ENCODE measurements around the gene N4BP2. TPM values are rescaled to one million over a fixed set of nuclear protein-coding genes. Genes with fewer than 3 reads are reported as not detected.
"Not testable (repeated sequence)": the region's sequence is repeated elsewhere in the genome, so short reads cannot be mapped to it uniquely, and the experiment has no call there.

Gene N4BP2
- 10 to 100 TPM in 1 of 2 donors, 1 to 10 TPM in 1; 9.4 to 33.6 TPM for total RNA-seq
- polyA plus RNA-seq, result 1 to 10 TPM; 1.8 to 2.4 TPM
- long read RNA-seq, donor 1, result 0 reads
- long read RNA-seq, donor 2, result 0 reads
- long read RNA-seq, donor 3, result 0 reads
- long read RNA-seq, donor 4, partial matches to known transcripts, result 0 of 1 reads
- long read RNA-seq, donor 4, other reads (novel, unspliced or antisense), result 0 of 1 reads
- long read RNA-seq, donor 5, result 0 reads

DNA sequence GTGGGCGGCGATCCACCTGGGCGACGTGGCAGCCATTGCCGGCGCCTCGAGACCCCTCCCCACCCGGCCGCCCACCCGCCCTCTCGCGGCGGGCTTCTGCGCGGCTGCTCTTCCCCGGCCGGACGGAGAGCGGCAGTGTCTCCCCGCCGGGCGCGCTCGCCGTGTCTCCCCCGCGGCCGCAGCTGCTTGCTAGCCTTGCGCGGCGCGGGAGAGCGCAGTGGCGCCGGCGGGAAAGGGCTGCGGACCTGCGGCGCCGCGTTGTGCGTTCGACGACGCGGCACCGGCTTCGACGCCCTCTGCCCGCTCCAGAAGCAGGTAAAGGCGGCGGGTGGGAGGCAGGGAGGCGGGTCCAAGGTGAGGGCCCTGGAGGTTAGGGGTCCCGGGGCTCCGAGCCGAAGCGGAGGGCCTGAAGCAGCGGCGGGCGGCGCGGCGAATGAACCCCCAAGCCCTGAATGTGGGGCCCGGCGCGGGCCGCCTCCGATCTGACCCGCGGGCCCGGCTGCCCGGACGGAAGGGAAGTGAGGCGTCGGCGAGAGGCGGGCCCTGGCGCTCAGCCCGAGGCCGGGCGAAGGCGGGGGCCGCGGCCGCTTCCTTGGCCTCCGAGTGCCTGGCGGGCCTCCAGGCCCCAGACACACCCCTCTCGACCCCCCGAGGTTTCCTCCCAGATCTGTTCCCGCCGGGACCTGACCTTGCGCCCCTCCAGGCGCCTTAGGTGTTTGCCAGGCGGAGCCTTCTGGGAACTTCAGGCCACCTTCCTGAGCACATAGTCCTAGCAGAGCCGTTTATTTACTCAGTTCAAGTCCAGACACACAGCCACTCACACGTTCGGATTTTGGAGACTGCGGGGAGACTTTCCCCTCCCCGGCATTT is at the start of gene N4BP2:
TSS of gene N4BP2 (plus strand) at position 135 of the 870 bp plus-strand sequence. CDS start 40,491 bp downstream, outside the sequence.
- peaks cover 0 to 25% (median 7%) of the 10 kb centered on the region in 5 donors for H3K4me1 ChIP-seq (ENCODE audit: control insufficient read depth in 5 of 5, insufficient read depth in 5 of 5, low read length in 5 of 5)
- H3K9me3 ChIP-seq (ENCODE audit: control insufficient read depth in 4 of 4, insufficient read depth in 3 of 4, low read length in 3 of 4), result no peaks in the 10 kb centered on the region
- peaks cover 0 to 4% (median 0%) of the 10 kb centered on the region in 4 donors for H3K36me3 ChIP-seq (ENCODE audit: control insufficient read depth in 4 of 4, insufficient read depth in 4 of 4, low read length in 4 of 4)
- peak within 1 kb of the TSS; percentile 100 for H3K27ac ChIP-seq (ENCODE audit: low read depth in 1 of 2, low read length in 1 of 2)
- H3K27me3 ChIP-seq (ENCODE audit: control insufficient read depth in 3 of 3, insufficient read depth in 3 of 3, low read length in 2 of 3), result no peaks in the 10 kb centered on the region
- DNase-seq (peak; percentile 93 to 95 (median 94)), ATAC-seq (ENCODE audit: insufficient read depth, low FRiP score) (peak; percentile 75)
- H3K4me3 ChIP-seq, result peak within 1 kb of the TSS; percentile 95
- TF ChIP-seq, protein P1, sequence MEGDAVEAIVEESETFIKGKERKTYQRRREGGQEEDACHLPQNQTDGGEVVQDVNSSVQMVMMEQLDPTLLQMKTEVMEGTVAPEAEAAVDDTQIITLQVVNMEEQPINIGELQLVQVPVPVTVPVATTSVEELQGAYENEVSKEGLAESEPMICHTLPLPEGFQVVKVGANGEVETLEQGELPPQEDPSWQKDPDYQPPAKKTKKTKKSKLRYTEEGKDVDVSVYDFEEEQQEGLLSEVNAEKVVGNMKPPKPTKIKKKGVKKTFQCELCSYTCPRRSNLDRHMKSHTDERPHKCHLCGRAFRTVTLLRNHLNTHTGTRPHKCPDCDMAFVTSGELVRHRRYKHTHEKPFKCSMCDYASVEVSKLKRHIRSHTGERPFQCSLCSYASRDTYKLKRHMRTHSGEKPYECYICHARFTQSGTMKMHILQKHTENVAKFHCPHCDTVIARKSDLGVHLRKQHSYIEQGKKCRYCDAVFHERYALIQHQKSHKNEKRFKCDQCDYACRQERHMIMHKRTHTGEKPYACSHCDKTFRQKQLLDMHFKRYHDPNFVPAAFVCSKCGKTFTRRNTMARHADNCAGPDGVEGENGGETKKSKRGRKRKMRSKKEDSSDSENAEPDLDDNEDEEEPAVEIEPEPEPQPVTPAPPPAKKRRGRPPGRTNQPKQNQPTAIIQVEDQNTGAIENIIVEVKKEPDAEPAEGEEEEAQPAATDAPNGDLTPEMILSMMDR (IDR thresholded peaks at IDR 0.05; ENCODE audit: control extremely low read depth, extremely low read depth), result peak; percentile 72
- 0 to 1% methylated on average over 73 to 99 of the region's 99 CpGs for WGBS, 2 donors
- H3K9ac ChIP-seq (ENCODE audit: insufficient read depth in 1 of 2, low read length in 2 of 2), result peak within 1 kb of the TSS; percentile 97

- ATAC-seq (ENCODE audit: insufficient read depth, low FRiP score), result no peak
Measured at GRCh38 chr4:40016007-40016406, 40.6 kb upstream of the N4BP2 start.

GRCh38 chr4:40020221-40020620 is 36.4 kb upstream of the N4BP2 start:
- no peak for DNase-seq
- Histone ChIP-seq H3K9me3 (ENCODE audit: control insufficient read depth in 4 of 4, insufficient read depth in 3 of 4, low read length in 3 of 4) (no peaks in the 10 kb centered on the region), H3K4me1 (ENCODE audit: control insufficient read depth in 5 of 5, insufficient read depth in 5 of 5, low read length in 5 of 5) (no peaks in the 10 kb centered on the region), H3K36me3 (ENCODE audit: control insufficient read depth in 4 of 4, insufficient read depth in 4 of 4, low read length in 4 of 4) (no peaks in the 10 kb centered on the region), H3K27me3 (ENCODE audit: control insufficient read depth in 3 of 3, insufficient read depth in 3 of 3, low read length in 2 of 3) (no peaks in the 10 kb centered on the region), H3K9ac (ENCODE audit: insufficient read depth in 1 of 2, low read length in 2 of 2) (no peak overlapping the region), H3K4me3 (no peak overlapping the region), H3K27ac (ENCODE audit: low read depth in 1 of 2, low read length in 1 of 2) (no peak overlapping the region)
- TF ChIP-seq, protein P1 (IDR thresholded peaks at IDR 0.05; ENCODE audit: control extremely low read depth, extremely low read depth), result no peak
- WGBS, 2 donors, result 89 to 96% methylated on average over 15 of the region's 15 CpGs
- ATAC-seq (ENCODE audit: insufficient read depth, low FRiP score), result no peak

More at GRCh38 chr4:40016007-40016406, 40.6 kb upstream of the N4BP2 start:
- H3K9ac ChIP-seq (ENCODE audit: insufficient read depth in 1 of 2, low read length in 2 of 2), result no peak overlapping the region
- no peak overlapping the region for H3K4me3 ChIP-seq
- 91 to 93% methylated on average over 2 of the region's 2 CpGs for WGBS, 2 donors
- no peak for DNase-seq
- no peaks in the 10 kb centered on the region for H3K27me3 ChIP-seq (ENCODE audit: control insufficient read depth in 3 of 3, insufficient read depth in 3 of 3, low read length in 2 of 3)
- H3K27ac ChIP-seq (ENCODE audit: low read depth in 1 of 2, low read length in 1 of 2), result no peak overlapping the region
- H3K36me3 ChIP-seq (ENCODE audit: control insufficient read depth in 4 of 4, insufficient read depth in 4 of 4, low read length in 4 of 4), result no peaks in the 10 kb centered on the region
- H3K4me1 ChIP-seq (ENCODE audit: control insufficient read depth in 5 of 5, insufficient read depth in 5 of 5, low read length in 5 of 5), result no peaks in the 10 kb centered on the region
- no peaks in the 10 kb centered on the region for H3K9me3 ChIP-seq (ENCODE audit: control insufficient read depth in 4 of 4, insufficient read depth in 3 of 4, low read length in 3 of 4)
- TF ChIP-seq, protein P1 (IDR thresholded peaks at IDR 0.05; ENCODE audit: control extremely low read depth, extremely low read depth), result no peak

- not testable (repeated sequence) for H3K27me3 ChIP-seq (ENCODE audit: control insufficient read depth in 3 of 3, insufficient read depth in 3 of 3, low read length in 2 of 3); H3K9me3 ChIP-seq (ENCODE audit: control insufficient read depth in 4 of 4, insufficient read depth in 3 of 4, low read length in 3 of 4); H3K9ac ChIP-seq (ENCODE audit: insufficient read depth in 1 of 2, low read length in 2 of 2); H3K36me3 ChIP-seq (ENCODE audit: control insufficient read depth in 4 of 4, insufficient read depth in 4 of 4, low read length in 4 of 4); ATAC-seq (ENCODE audit: insufficient read depth, low FRiP score); H3K27ac ChIP-seq (ENCODE audit: low read depth in 1 of 2, low read length in 1 of 2); H3K4me3 ChIP-seq; H3K4me1 ChIP-seq (ENCODE audit: control insufficient read depth in 5 of 5, insufficient read depth in 5 of 5, low read length in 5 of 5); DNase-seq
- WGBS, 2 donors, result 91 to 97% methylated on average over 7 of the region's 7 CpGs
Measured at GRCh38 chr4:40021116-40021515, 35.5 kb upstream of the N4BP2 start.

DNA sequence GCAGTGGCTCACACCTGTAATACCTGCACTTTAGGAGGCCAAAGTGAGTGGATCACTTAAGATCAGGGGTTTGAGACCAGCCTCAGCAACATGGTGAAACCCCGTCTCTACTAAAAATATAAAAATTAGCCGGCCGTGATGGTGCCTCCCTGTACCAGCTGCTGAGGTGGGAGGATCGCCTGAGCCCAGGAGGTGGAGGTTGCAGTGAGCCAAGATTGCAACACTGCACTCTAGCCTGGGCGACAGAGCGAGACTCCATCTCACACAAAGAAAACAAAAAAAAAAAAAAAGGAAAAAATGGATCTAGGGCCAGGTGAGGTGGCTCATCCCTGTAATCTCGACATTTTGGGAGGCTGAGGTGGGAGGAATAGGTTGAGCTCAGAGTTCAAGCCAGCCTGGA is 32.6 kb upstream of the N4BP2 start:
- H3K9me3 ChIP-seq (ENCODE audit: control insufficient read depth in 4 of 4, insufficient read depth in 3 of 4, low read length in 3 of 4); H3K36me3 ChIP-seq (ENCODE audit: control insufficient read depth in 4 of 4, insufficient read depth in 4 of 4, low read length in 4 of 4); H3K9ac ChIP-seq (ENCODE audit: insufficient read depth in 1 of 2, low read length in 2 of 2); ATAC-seq (ENCODE audit: insufficient read depth, low FRiP score); DNase-seq; H3K4me3 ChIP-seq; H3K27ac ChIP-seq (ENCODE audit: low read depth in 1 of 2, low read length in 1 of 2); H3K27me3 ChIP-seq (ENCODE audit: control insufficient read depth in 3 of 3, insufficient read depth in 3 of 3, low read length in 2 of 3); H3K4me1 ChIP-seq (ENCODE audit: control insufficient read depth in 5 of 5, insufficient read depth in 5 of 5, low read length in 5 of 5): not testable (repeated sequence)
- 89% methylated on average over 7 of the region's 7 CpGs; no CpG with 5 or more reads in 1 of the 2 donors for WGBS, 2 donors

Data from lung (tissue), 16 donors.